ENCODE results near the gene ABHD16A. TPM values are rescaled to one million over a fixed set of nuclear protein-coding genes. Genes with fewer than 3 reads are reported as not detected.

ABHD16A gene
- total and polyA plus RNA-seq, 7 donors = 26.6 to 56.6 (median 34.4) TPM

- Histone ChIP-seq H3K9me3 (no peaks in the 10 kb centered on the region), H3K27ac (peak overlapping the region; percentile 9)
- WGBS, 3 donors = 65 to 73% (median 72%) methylated on average over 10 of the region's 10 CpGs
Observed at GRCh38 chr6:31639449-31639861, 63.7 kb downstream of the ABHD16A start.

GRCh38 chr6:31639043-31639442 lies 64.1 kb downstream of the ABHD16A start:
- Histone ChIP-seq H3K9me3 (no peaks in the 10 kb centered on the region), H3K27ac (no peak overlapping the region), H3K4me1 (peaks cover 6% of the 10 kb centered on the region), H3K36me3 (ENCODE audit: insufficient read depth in 1 of 2, low read depth in 1 of 2) (peaks cover 29 to 100% of the 10 kb centered on the region in 2 donors), H3K27me3 (ENCODE audit: insufficient read depth in 3 of 3, low read length in 2 of 3) (no peaks in the 10 kb centered on the region), H3K4me3 (no peak overlapping the region)
- no peak for TF ChIP-seq CTCF (IDR thresholded peaks at IDR 0.05)
- WGBS, 3 donors = 65 to 78% (median 72%) methylated on average over 9 of the region's 9 CpGs
- intact Hi-C loops (cut with DNase I) = no loop called here
- ATAC-seq (peak in 1 of 4 donors; percentile 9), DNase-seq (no peak)

More at GRCh38 chr6:31639449-31639861, 63.7 kb downstream of the ABHD16A start:
- intact Hi-C loops (cut with DNase I) = no loop called here
- Histone ChIP-seq H3K36me3 (ENCODE audit: insufficient read depth in 1 of 2, low read depth in 1 of 2) (peaks cover 33 to 100% of the 10 kb centered on the region in 2 donors), H3K4me3 (no peak overlapping the region), H3K4me1 (peaks cover 6% of the 10 kb centered on the region), H3K27me3 (ENCODE audit: insufficient read depth in 3 of 3, low read length in 2 of 3) (no peaks in the 10 kb centered on the region)
- DNase-seq (no peak), ATAC-seq (peak in 2 of 4 donors; percentile 4)
- no peak for TF ChIP-seq CTCF (IDR thresholded peaks at IDR 0.05)

Other genes with a start within 250 kb of the ABHD16A start
Only the 30 nearest of the 39 such genes appear.
- 1 to 10 TPM in 2 of 4 donors, under 1 TPM in 2; 0.66 to 2.8 (median 0.94) TPM for gene ATP6V1G2, start 156.7 kb downstream of the ABHD16A start, total RNA-seq
- gene ATP6V1G2, start 156.7 kb downstream of the ABHD16A start, polyA plus RNA-seq = 1 to 10 TPM in 2 of 3 donors, under 1 TPM in 1; 0.95 to 4.7 (median 1.7) TPM
- gene NFKBIL1, start 155.7 kb downstream of the ABHD16A start, total RNA-seq = 10 to 100 TPM; 13.7 to 19.1 (median 15.4) TPM
- 10 to 100 TPM; 20.8 to 29.3 (median 21.6) TPM for gene NFKBIL1, start 155.7 kb downstream of the ABHD16A start, polyA plus RNA-seq
- gene LTA, start 131.0 kb downstream of the ABHD16A start, total RNA-seq = not detected
- gene LTA, start 131.0 kb downstream of the ABHD16A start, polyA plus RNA-seq = under 1 TPM in 2 of 3 donors, not detected in 1; 0.05 to 0.10 TPM
- under 1 TPM in 3 of 4 donors, not detected in 1; 0.34 to 0.81 (median 0.61) TPM for gene TNF, start 127.8 kb downstream of the ABHD16A start, total RNA-seq
- gene TNF, start 127.8 kb downstream of the ABHD16A start, polyA plus RNA-seq = under 1 TPM in 2 of 3 donors, not detected in 1; 0.09 TPM
- under 1 TPM; 0.69 to 0.79 (median 0.74) TPM for gene LTB, start 120.9 kb downstream of the ABHD16A start, total RNA-seq
- 1 to 10 TPM in 1 of 3 donors, under 1 TPM in 2; 0.08 to 1.0 (median 0.17) TPM for gene LTB, start 120.9 kb downstream of the ABHD16A start, polyA plus RNA-seq
- 1 to 10 TPM; 1.8 to 5.6 (median 3.1) TPM for gene LST1, start 117.0 kb downstream of the ABHD16A start, total RNA-seq
- 1 to 10 TPM; 1.2 to 1.8 (median 1.7) TPM for gene LST1, start 117.0 kb downstream of the ABHD16A start, polyA plus RNA-seq
- gene NCR3, start 110.3 kb downstream of the ABHD16A start, total RNA-seq = not detected
- gene NCR3, start 110.3 kb downstream of the ABHD16A start, polyA plus RNA-seq = under 1 TPM in 2 of 3 donors, not detected in 1; 0.08 to 0.20 TPM
- gene AIF1, start 88.1 kb downstream of the ABHD16A start, total RNA-seq = 1 to 10 TPM; 2.6 to 9.5 (median 4.6) TPM
- 10 to 100 TPM in 1 of 3 donors, 1 to 10 TPM in 2; 4.9 to 11.3 (median 5.7) TPM for gene AIF1, start 88.1 kb downstream of the ABHD16A start, polyA plus RNA-seq
- gene PRRC2A, start 82.6 kb downstream of the ABHD16A start, total RNA-seq = 100 to 1,000 TPM in 1 of 4 donors, 10 to 100 TPM in 3; 80.1 to 116 (median 81.7) TPM
- gene PRRC2A, start 82.6 kb downstream of the ABHD16A start, polyA plus RNA-seq = 100 to 1,000 TPM in 1 of 3 donors, 10 to 100 TPM in 2; 60.2 to 119 (median 65.3) TPM
- 100 to 1,000 TPM; 317 to 370 (median 341) TPM for gene BAG6, start 50.7 kb downstream of the ABHD16A start, total RNA-seq
- 100 to 1,000 TPM; 294 to 419 (median 302) TPM for gene BAG6, start 50.7 kb downstream of the ABHD16A start, polyA plus RNA-seq
- gene APOM, start 47.4 kb downstream of the ABHD16A start, total RNA-seq = 1 to 10 TPM; 1.9 to 3.0 (median 2.3) TPM
- gene APOM, start 47.4 kb downstream of the ABHD16A start, polyA plus RNA-seq = 1 to 10 TPM; 1.8 to 3.5 (median 2.0) TPM
- gene C6orf47, start 42.5 kb downstream of the ABHD16A start, total RNA-seq = 10 to 100 TPM; 13.5 to 21.2 (median 16.1) TPM
- gene C6orf47, start 42.5 kb downstream of the ABHD16A start, polyA plus RNA-seq = 10 to 100 TPM; 19.4 to 36.0 (median 22.9) TPM
- gene GPANK1, start 38.3 kb downstream of the ABHD16A start, total RNA-seq = 10 to 100 TPM; 13.6 to 22.6 (median 15.3) TPM
- 10 to 100 TPM; 23.5 to 49.7 (median 24.2) TPM for gene GPANK1, start 38.3 kb downstream of the ABHD16A start, polyA plus RNA-seq
- 100 to 1,000 TPM; 102 to 129 (median 103) TPM for gene CSNK2B, start 37.2 kb downstream of the ABHD16A start, total RNA-seq
- 100 to 1,000 TPM; 151 to 208 (median 160) TPM for gene CSNK2B, start 37.2 kb downstream of the ABHD16A start, polyA plus RNA-seq
- 1 to 10 TPM; 1.7 to 8.4 (median 3.0) TPM for gene LY6G5B, start 33.3 kb downstream of the ABHD16A start, total RNA-seq
- gene LY6G5B, start 33.3 kb downstream of the ABHD16A start, polyA plus RNA-seq = 1 to 10 TPM; 2.5 to 2.9 (median 2.9) TPM
- 1 to 10 TPM in 3 of 4 donors, under 1 TPM in 1; 0.75 to 3.2 (median 2.3) TPM for gene LY6G5C, start 22.3 kb downstream of the ABHD16A start, total RNA-seq
- 1 to 10 TPM; 1.4 to 2.3 (median 1.9) TPM for gene LY6G5C, start 22.3 kb downstream of the ABHD16A start, polyA plus RNA-seq
- not detected for gene LY6G6F, start 3.5 kb upstream of the ABHD16A start, total RNA-seq
- gene LY6G6F, start 3.5 kb upstream of the ABHD16A start, polyA plus RNA-seq = under 1 TPM in 1 of 3 donors, not detected in 2; 0.05 TPM
- not detected for gene LY6G6D, start 12.0 kb upstream of the ABHD16A start, total RNA-seq
- not detected for gene LY6G6D, start 12.0 kb upstream of the ABHD16A start, polyA plus RNA-seq
- gene LY6G6C, start 18.4 kb upstream of the ABHD16A start, total RNA-seq = not detected
- gene LY6G6C, start 18.4 kb upstream of the ABHD16A start, polyA plus RNA-seq = not detected
- gene MPIG6B, start 20.0 kb upstream of the ABHD16A start, total RNA-seq = under 1 TPM; 0.10 to 0.37 (median 0.22) TPM
- gene MPIG6B, start 20.0 kb upstream of the ABHD16A start, polyA plus RNA-seq = under 1 TPM in 1 of 3 donors, not detected in 2; 0.04 TPM
- 10 to 100 TPM in 2 of 4 donors, 1 to 10 TPM in 2; 8.4 to 16.2 (median 10.2) TPM for gene DDAH2, start 26.0 kb upstream of the ABHD16A start, total RNA-seq
- gene DDAH2, start 26.0 kb upstream of the ABHD16A start, polyA plus RNA-seq = 10 to 100 TPM in 2 of 3 donors, 1 to 10 TPM in 1; 6.3 to 13.8 (median 11.3) TPM
- 10 to 100 TPM; 29.1 to 51.2 (median 41.9) TPM for gene CLIC1, start 33.2 kb upstream of the ABHD16A start, total RNA-seq
- gene CLIC1, start 33.2 kb upstream of the ABHD16A start, polyA plus RNA-seq = 10 to 100 TPM; 20.6 to 85.9 (median 35.1) TPM
- gene MSH5, start 36.7 kb upstream of the ABHD16A start, total RNA-seq = 1 to 10 TPM; 1.7 to 3.0 (median 1.8) TPM
- 1 to 10 TPM; 1.4 to 2.7 (median 1.7) TPM for gene MSH5, start 36.7 kb upstream of the ABHD16A start, polyA plus RNA-seq
- gene SAPCD1, start 59.3 kb upstream of the ABHD16A start, total RNA-seq = under 1 TPM in 1 of 4 donors, not detected in 3; 0.59 TPM
- under 1 TPM; 0.13 to 0.78 (median 0.23) TPM for gene SAPCD1, start 59.3 kb upstream of the ABHD16A start, polyA plus RNA-seq
- gene VWA7, start 74.0 kb upstream of the ABHD16A start, total RNA-seq = 1 to 10 TPM; 5.2 to 8.0 (median 7.5) TPM
- 1 to 10 TPM in 2 of 3 donors, under 1 TPM in 1; 0.76 to 3.5 (median 1.8) TPM for gene VWA7, start 74.0 kb upstream of the ABHD16A start, polyA plus RNA-seq
- gene VARS1, start 92.4 kb upstream of the ABHD16A start, total RNA-seq = 100 to 1,000 TPM in 1 of 4 donors, 10 to 100 TPM in 3; 53.2 to 108 (median 76.1) TPM
- 10 to 100 TPM; 43.9 to 70.4 (median 57.4) TPM for gene VARS1, start 92.4 kb upstream of the ABHD16A start, polyA plus RNA-seq
- gene LSM2, start 103.6 kb upstream of the ABHD16A start, total RNA-seq = 10 to 100 TPM; 19.5 to 42.9 (median 28.7) TPM
- gene LSM2, start 103.6 kb upstream of the ABHD16A start, polyA plus RNA-seq = 10 to 100 TPM; 35.3 to 92.1 (median 44.2) TPM
- gene HSPA1L, start 112.0 kb upstream of the ABHD16A start, total RNA-seq = 1 to 10 TPM; 2.5 to 6.2 (median 4.4) TPM
- gene HSPA1L, start 112.0 kb upstream of the ABHD16A start, polyA plus RNA-seq = 10 to 100 TPM in 1 of 3 donors, 1 to 10 TPM in 1, under 1 TPM in 1; 0.86 to 23.1 (median 3.3) TPM
- 100 to 1,000 TPM; 241 to 940 (median 407) TPM for gene HSPA1A, start 112.2 kb upstream of the ABHD16A start, total RNA-seq
- 100 to 1,000 TPM in 2 of 3 donors, 10 to 100 TPM in 1; 37.1 to 319 (median 203) TPM for gene HSPA1A, start 112.2 kb upstream of the ABHD16A start, polyA plus RNA-seq
- gene HSPA1B, start 124.4 kb upstream of the ABHD16A start, total RNA-seq = 100 to 1,000 TPM; 199 to 721 (median 347) TPM
- 100 to 1,000 TPM in 2 of 3 donors, 10 to 100 TPM in 1; 19.4 to 148 (median 104) TPM for gene HSPA1B, start 124.4 kb upstream of the ABHD16A start, polyA plus RNA-seq